Islet precursor cell (in vitro differentiated cells): ENCODE measurements around the gene SLAMF9.
A peak's percentile ranks its signal among the peaks of the same experiment; 100 is the strongest.

ENCODE experiments used
- DNase-seq: peaks from one replicate; pipeline ENCODE4 v3.0.0-alpha.2; 2018

Gene SLAMF9

DNA sequence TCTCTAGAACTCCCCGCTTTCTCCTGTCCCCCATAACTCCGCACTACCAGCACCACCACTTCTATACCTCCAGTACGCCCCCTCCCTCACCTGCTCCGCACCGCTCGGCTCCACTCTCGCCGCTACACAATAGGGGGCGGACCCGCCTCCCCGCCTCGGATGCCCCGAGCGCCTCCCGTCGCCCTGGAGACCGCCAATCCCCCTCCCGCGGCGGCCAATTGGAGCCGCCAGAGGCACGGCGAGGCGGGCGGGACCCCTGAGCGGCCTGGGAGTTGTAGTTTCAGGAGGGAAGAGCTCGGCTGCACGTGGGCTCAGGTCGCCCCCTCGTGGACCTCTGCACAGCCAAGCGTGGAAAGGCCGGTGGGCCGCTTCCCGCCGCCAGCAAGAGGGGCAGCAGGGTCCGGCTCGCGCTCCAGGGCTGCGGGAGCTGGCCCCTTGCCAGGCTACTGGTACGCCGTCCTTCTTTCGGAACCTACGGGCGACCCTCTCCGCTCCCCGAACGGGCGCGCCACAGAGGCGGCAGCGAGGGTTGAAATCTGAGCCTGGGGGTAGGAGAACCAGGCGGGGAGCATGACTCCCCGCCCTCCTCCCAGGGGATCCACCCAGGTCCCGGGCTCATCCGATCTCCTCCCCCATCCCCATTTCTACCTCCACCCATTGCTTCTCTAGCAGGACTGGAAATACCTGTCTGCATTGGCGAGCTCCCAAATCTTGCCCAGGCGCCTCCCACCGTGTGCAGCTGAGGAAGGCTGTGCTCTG is 8.4 kb downstream of the SLAMF9 start, which contains the start of gene IGSF9:
IGSF9 (minus strand) TSS at position 131 of the 759 bp plus-strand sequence. CDS start 2,159 bp downstream, outside the sequence.
- peak; percentile 98 for DNase-seq

DNA sequence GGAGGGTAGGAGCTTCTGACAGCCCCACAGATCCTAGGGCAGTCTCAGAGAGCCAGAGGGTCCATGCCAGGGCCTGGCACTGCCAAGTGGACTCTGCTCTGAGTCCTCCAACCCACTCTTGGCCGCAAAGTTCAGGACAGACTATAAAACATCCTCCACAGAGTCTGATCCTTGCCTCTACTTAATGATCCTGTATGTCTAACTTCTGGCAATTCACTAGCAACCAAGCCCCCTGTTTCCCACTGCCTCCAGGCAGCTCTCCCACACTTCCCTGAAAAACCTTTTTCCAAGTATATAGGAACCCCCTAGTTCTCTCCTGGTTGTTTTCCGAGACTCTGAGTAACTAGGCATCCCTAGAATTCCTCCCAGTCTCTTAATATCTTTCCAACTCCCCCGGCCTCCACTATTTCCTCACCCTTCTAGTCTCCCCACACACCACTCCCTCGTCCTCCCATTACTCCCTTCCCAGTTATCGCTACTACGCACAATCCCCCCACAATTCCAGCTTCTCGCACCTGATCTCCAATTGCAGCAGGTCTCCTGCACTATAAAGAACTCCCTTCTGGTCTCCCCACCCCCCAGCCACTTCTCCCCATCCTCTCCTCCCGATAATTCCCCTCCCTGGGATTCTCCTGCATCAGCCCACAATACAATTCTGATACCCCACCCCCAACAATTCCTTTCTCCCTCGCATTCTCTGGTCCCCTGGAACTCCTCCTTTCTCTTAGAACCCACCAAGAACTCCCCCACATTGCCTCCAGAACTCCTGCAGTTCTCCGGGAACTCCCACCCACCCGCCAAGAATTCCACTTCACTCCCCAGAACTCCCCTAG is 9.2 kb downstream of the SLAMF9 start:
- peak; percentile 44 for DNase-seq

DNA sequence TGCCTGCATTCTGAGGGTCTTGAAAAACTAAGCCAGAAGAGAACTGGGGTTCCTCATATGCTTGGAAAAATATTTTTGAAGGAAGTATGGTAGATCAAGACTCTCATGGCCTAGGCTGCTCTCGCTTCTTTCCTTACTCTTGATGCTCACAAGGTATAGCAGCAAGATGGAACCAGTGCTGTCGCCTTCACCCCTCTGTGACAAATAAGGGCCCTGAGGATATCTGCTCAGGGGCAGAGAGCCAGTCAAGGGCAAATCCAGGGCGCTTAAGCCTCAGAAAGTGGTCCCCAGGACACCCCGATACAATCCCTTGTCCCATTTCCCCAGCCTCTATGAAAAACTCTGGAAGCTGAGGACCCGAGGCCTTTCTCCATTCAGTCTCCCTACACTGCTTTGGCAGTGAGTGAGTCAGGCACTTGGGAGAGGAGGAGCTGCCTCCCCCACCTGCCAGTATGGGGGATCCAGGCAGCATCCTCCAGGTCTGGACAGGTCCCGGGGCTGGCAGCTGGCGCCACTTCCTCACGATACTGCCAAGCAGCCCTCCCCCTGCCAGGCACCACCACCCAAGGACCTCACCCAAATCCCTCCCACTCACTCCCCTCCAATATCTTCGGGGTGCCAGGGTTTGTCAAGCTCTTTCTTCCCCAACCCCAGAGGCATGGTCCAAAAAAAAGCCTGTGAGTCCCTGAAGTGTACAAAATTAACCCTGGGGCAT is 10.0 kb downstream of the SLAMF9 start:
- peak; percentile 43 for DNase-seq

DNA sequence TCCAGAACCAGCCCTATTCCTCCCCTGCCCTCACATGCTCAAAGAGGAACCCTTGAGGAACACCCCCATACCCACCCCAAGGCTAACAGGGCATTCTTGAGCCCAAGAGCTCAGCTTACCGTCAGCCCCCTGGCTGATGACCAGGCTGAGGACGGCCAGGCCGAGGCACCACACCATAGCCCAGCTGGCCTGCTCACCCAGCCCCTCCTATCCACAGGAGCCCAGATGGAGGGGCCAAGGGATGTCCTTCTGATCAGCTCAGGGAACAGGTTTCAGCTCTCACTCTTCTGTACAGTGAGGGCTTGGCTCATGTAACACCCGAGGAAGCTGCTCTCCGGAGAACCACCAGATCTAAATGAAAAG is 10.8 kb downstream of the SLAMF9 start:
- DNase-seq: peak; percentile 38

DNA sequence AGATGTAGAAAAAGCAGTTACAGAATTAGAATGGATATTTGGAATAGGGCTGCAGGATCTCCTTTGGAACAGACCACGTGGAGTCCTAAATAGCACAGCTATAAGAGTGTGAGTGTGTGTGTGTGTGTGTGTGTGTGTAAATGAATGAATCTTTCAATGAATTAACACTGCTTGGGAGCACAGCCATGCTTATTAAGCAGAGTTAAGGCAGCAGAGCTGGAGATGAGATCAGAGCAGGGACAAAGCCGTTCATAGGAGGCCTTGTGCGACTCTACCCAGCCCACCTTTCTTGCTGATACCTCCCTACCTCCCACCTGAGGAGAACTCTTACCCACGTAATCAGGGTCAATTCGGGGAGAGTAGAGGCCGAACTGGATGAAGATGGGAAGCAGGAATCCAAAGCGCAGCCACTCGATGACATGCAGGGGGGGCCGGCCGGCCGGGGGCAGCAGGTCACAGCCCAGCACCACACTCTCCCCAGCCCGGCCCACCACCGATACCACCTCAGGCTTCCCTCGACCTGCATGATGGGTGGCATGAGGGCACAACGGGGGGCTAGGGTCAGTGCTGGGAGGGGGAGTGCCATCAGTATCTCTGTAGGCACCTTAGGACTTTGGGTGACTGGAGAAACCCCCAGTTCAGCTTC is 11.3 kb downstream of the SLAMF9 start:
- DNase-seq: peak; percentile 38

DNA sequence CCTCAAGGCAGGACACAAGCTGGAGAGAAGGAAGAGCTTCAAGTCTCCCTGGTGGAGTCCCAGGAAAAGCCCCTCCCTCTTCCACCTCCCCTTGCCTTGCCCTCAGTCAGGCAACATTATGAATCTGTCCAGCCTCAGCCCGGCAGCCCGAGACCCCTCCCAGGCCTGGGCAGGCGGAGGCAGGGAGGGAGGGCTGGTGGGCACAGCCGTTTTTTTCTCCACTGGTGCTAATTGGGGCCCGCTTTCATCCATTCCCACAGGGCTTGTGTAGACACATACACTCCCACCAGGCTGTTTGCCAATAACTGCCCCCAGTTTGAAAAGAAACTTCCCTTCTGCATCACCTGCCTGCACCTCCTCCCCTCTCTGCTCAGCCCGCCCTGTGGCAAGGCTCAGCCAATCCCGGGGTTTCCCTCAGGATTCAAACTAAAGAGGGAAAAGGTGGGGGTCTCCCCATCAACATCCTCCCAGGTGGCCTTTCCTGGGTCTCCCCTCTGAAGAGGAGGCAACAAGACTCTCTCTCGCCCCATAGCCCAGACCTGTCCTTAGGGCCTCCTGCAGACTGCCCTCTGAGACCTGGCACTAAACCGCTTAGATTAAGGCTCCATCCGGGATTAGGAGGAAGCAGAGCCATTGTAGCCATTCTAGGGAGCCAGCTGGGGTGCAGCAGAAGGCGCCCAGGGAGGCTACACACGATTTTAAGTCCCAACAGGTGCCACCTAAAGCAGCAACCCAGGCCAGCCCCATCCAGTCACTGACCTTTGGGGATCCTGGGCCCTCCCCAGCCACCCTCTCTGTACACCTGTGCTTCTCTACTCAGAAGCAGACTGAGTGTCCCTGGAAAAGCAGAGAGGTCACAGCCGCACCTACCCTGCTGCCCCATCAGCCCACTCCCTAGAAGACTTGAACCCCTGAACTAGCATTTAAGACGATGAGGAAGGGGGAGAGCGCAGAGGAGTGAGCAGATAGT is 12.2 kb downstream of the SLAMF9 start:
- no peak for DNase-seq

DNA sequence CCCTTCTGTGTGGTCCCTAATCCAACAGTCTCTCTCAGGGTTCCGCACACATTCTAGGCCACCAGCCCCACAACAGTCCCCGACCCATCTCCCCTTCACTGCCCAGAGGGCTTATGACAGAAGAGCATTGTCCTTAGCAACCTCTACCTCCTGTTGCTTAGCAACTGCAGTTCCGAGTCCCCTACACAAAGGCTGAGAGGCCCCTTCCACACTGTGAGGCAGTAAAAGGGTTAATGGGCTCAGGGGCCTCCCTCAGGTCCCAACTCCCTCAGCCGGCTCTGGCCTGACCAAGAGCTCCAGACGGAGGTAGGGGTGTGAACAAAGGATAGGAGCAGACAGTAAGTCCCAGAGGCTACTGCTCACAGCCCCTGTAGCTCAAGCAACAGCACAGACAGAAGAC is 12.9 kb downstream of the SLAMF9 start:
- no peak for DNase-seq

DNA sequence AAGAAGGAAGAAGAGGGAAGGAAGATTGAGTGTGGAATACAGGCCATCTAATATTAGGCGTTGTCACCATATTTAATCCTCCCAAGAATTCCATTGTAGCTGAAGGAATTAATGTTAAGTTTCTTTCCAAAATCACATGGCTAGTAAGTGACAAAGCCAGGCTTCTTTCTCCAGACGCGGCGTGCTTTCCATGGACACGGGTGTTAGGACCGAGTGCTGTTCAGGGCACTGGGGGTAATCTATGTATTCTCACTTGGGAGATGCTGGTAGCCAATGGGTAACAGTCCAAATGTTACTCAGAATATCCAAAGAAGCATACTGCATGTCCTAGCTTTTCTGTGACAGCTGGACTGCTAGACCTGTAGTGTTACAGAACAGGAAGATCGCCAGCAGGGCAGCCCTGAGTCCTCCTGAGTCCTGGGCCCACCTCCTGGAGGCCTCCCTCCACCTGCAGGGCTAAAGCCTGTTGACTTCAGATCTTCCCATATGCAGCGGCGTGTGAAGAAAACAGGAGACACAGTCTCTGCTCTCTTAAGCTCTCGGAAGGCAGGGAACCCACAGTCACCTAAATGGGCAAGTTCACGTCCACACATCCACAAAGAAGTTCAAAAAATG is 13.9 kb downstream of the SLAMF9 start:
- DNase-seq: no peak

DNA sequence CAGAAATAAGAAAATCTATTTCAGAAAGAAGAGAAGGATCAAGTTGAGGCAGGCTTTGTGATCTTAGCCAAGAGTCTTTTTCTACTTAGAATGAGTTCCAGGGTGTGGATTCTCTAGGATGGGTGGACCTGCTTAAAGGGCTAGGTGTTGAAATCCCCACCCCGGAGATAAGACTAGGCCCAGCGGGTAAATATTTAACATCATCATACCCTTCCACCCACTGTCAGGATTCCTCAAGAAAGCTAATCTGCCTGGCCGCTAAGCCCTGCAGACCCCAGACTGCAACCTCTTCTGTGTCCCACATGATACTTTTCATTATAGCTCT is 14.4 kb downstream of the SLAMF9 start:
- no peak for DNase-seq

DNA sequence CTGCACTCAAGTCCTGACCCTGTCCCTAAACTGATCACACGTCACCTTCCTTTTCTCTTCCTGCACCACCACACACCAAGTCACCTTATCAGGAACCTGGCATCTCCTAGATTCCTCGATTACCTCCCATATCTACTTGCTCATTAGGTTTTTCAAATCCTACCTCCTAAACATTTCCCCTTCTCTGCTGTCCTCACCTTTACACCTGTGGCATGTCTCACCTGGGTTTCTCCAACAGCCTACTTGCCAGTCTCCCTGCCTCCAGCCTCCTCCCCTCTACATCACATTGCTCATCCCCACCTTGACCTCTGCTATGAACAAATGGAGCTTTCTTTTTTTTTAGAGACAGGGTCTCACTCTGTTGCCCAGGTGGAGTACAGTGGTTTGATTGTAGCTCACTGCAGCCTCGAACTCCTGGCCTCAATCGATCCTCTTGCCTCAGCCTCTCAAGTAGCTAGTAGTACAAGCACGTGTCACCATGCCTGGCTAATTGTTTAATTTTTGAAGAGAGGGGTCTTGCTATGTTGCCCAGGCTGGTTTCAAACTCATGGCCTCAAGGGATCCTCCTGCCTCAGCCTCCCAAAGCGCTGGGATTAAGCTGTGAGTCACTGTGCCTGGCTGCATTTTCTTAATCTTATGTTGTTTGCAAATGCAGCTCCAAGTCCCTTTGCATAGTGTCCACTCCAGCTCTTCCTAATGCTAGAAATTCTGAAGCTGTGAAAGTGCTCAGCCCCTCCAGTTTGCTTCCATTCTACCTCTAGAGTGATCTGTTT is 14.9 kb downstream of the SLAMF9 start:
- DNase-seq: no peak

DNA sequence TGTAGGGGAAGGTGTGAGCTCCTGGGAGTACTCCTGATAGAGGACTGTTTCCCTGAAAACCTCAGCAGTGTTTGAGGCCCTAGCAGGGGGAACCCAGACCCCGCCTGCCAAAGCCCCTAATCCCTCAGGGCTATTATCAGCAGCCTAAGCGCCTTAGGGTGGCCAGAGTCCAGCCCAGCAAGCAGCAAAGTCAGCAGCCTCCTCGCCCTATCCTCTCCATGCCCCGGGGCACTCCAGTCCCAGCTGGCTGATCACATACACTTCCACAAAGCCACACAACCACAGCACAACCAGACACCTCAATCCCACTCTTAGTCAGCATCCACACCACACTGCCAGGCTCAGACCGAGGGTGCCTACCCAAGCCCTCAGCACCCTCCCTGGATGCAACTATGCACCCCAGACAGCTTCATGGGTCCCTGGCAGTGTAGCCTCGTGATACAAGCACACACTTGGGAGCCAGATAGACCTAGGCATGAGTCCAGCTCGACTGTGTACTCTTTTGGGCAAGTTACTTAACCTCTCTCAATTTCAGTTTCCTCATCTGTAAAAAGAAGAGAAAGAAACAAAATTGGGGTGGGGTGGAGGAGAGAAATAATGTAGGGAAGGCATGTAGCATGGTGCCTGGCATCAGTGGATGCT is 15.7 kb downstream of the SLAMF9 start:
- DNase-seq: no peak

DNA sequence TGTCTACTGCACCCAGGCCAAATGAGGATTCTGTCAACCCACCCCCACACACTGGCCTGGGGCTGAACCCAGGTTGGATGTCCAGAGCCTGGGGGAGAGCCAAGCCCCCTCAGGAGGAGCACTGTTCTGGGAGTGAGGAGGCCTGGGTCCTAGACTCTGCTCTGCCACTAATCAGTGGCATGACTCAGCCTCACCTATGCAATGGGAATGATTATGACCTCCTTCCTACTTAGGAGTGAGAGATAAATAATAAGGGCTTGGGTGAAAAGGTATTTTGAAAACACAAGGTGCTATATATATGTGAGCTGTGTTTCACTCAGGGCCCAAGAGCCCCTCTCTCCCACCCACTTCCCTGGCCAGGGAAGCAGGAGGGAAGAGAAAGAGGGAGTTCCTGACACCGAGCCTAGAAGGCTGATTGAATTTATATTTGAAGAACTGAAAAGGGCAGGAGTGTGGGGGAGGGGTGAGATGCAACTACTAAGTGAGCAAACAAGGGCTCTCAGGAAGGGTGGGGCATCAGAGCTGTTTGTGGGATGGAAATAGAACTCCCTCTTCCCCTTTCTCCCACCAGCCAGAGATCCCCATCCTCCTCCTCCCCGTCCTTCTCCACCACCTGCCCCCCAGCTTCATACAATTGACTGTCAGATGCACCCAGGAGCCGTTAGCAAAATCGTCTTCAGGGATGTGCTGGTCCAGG is 16.8 kb downstream of the SLAMF9 start:
- no peak for DNase-seq

DNA sequence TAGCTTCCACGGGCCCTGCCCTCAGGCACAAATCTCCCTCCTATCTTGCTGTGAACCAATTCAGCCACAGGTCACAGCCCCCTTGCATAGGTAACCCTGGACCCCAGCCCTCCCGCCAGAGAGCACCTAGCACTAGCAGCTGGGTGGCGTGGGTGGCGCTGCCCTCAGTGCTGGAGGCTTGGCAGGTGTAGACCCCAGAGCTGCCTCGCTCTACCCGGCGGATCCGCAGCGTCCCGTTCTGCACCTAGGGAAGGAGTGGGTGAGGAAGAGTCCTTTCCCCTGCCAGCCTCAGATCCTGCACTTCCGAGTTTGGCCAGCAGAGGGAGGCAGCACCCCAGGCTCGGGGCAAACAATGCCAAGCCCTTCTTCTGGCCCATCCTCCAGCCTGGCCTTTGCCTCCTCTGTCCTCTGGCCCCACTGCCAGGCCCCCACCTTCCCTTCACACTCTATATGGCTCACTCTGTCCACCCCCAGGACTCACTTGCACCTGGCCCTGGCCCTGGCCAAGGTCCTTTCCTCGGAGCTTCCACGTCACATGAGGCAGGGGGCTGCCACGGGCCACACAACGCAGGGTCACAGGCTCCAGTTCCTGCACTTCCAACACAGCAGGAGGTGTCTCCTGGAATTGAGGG is 17.6 kb downstream of the SLAMF9 start:
- peak; percentile 89 for DNase-seq

DNA sequence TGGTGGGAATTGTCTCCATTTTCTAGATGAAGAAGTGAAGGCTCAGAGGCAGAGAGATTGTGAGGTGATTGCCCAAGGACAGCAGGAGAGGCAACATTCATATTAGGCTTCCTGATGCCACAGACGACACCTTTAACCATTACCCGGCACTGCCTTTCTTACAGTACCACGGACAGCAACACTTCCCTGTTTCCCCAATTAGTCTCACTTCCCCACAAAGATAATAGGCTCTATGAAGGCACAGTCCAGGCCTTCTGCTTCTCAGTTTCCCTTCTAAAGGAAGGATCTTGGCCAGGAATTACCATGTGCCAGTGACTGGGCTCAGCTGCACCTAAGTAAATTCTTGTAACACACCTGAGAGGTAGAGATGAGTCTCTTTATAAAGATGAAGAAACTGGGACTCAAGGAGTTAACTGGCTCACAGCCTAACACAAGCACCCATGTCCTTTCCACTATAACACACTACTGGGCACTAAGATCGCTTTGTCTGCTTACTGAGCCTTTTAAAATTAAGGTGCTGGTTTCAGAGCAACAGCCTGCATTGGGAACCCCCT is 18.2 kb downstream of the SLAMF9 start:
- no peak for DNase-seq

DNA sequence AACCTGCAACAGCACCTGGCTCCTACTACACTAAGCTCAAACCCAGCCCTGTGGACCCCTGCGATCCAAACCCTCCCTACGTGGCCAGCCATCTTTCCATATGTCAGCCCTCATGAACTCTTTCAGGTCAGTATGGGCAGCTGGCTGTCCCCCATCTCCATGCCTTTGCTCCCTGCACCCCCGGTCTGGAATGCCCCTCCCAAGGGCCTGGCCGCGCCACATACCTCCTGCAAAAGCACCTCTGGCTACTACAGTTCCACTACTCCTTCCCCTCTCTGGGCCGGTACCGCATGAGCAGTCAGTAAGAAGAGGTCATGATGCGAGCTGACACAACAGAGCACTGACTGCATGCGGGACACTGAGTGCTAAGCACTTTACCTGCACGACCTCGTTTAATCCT is 18.7 kb downstream of the SLAMF9 start:
- DNase-seq: no peak

DNA sequence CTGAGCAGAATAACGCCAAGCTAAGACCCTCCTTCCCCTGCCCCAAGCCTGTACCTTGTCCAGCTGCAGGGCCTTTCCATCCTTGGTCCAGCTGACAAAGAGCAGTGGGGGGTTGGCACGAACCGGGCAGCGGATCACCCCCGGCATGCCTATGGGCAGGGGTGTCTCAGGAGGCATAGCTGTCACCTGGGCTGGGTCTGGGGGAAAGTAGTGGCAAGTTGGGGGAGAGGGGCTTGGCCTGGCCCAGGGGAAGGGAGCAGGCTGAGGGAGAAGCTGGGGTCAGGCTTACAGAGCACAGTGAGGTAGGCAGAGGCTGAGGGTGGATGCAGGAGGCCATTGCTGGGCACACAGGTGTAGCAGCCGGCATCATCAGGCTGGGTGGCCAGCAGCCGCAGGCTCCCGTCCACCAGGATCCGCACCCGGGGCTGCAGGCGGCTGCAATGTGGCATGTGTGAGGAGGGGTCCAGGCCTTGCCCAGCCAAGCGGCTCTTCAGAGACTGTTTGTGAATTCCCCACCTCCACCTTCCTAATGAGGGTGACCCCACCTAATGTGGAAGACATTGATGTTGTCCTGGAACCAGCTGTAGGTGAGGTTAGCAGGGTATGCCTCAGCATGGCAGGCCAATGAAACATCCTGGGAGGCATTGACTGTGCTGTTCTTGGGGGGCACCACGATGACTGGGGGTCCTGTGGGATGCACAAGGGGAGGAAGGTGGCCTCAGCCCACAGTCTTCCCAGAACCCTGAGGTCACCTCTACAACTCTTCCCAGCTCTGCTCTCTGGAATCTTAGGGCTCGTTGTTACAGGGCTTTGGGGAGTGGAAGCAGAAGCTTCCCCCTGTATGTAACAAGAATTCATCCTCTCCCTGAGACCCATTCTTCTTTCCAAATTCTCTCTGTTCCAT is 19.6 kb downstream of the SLAMF9 start:
- no peak for DNase-seq

DNA sequence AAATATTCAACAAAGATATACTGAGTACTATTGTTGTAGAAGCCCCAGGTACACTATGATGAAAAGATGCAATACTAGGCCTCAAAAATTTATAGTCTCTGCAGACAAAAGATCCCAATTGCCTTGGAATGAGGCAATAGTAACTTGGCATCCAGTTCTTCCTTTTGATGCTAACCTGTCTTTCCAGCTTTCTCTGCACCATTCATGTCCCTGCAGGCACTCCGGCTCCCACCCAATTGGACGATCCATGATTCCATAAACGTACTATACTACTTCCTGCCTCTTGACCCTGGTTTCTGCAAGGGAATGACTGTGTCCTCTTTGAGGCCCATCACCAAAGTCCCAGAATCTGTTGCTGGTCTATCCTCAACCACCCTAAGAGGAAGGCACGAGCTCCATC is 20.7 kb downstream of the SLAMF9 start:
- DNase-seq: no peak
